Ascending aorta (tissue), 2 donors: ENCODE measurements around the gene TPM2. TPM values are rescaled to one million over a fixed set of nuclear protein-coding genes. Genes with fewer than 3 reads are reported as not detected.

Experiments
- DNase-seq, 2 donors: peaks; one replicate each; pipeline ENCODE4 v3.0.0-alpha.2; 2019; ENCODE audit warnings: low spot score in 2 of 2
- H3K27ac ChIP-seq, 2 donors: fragments of 200-600 bp; sonication (generic); one replicate each; pipeline ENCODE4 v1.5.1; 2016 to 2017; ENCODE audit warnings: mild to moderate bottlenecking in 1 of 2
- H3K27me3 ChIP-seq: fragments of 200-600 bp; sonication (generic); one replicate; pipeline ENCODE4 v1.5.1; 2017
- H3K36me3 ChIP-seq, 2 donors: fragments of 200-600 bp; sonication (generic); one replicate each; pipeline ENCODE4 v1.5.1; 2016
- H3K4me1 ChIP-seq, 2 donors: fragments of 200-600 bp; sonication (generic); one replicate each; pipeline ENCODE4 v1.5.1; 2016 to 2017; ENCODE audit warnings: mild to moderate bottlenecking in 1 of 2
- H3K4me3 ChIP-seq, 2 donors: fragments of 200-600 bp; sonication (generic); one replicate each; pipeline ENCODE4 v1.5.1; 2016 to 2017; ENCODE audit warnings: mild to moderate bottlenecking in 1 of 2
- H3K9me3 ChIP-seq, 2 donors: fragments of 200-600 bp; sonication (generic); one replicate each; pipeline ENCODE4 v1.5.1; 2016
- intact Hi-C: fragments of 100-400 bp; cut with DNase I; formaldehyde crosslinking; loops from one replicate; pipeline ENCODE4 v1.15.1; 2023
- total RNA-seq: library from RNA; depleted of rRNA; stranded (reverse); fragments of >200 nt; gene quantifications from one replicate; pipeline ENCODE4 v1.1.0, GENCODE V29; 2016
- TF ChIP-seq, protein P1 (sequence below), 3 experiments: fragments of 200-600 bp in 2 of 3; fragments of 450-650 bp in 1 of 3; sonication (generic) in 2 of 3; IDR thresholded peaks; one replicate each; pipeline ENCODE4 v1.5.1; 2016 to 2019; ENCODE audit warnings: antibody characterized with exemption in 3 of 3, mild to moderate bottlenecking in 1 of 3, moderate library complexity in 1 of 3

TPM2 gene
- total RNA-seq, 1 donor from 2014 or later = 1,923 TPM

- no peaks in the 10 kb centered on the region for H3K27me3 ChIP-seq
- H3K27ac ChIP-seq = peak overlapping the region; percentile 51 to 74
- TF ChIP-seq, protein P1, sequence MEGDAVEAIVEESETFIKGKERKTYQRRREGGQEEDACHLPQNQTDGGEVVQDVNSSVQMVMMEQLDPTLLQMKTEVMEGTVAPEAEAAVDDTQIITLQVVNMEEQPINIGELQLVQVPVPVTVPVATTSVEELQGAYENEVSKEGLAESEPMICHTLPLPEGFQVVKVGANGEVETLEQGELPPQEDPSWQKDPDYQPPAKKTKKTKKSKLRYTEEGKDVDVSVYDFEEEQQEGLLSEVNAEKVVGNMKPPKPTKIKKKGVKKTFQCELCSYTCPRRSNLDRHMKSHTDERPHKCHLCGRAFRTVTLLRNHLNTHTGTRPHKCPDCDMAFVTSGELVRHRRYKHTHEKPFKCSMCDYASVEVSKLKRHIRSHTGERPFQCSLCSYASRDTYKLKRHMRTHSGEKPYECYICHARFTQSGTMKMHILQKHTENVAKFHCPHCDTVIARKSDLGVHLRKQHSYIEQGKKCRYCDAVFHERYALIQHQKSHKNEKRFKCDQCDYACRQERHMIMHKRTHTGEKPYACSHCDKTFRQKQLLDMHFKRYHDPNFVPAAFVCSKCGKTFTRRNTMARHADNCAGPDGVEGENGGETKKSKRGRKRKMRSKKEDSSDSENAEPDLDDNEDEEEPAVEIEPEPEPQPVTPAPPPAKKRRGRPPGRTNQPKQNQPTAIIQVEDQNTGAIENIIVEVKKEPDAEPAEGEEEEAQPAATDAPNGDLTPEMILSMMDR (IDR thresholded peaks at IDR 0.05) = no peak
- peaks cover 100% of the 10 kb centered on the region in 2 donors for H3K36me3 ChIP-seq
- no peak overlapping the region for H3K4me3 ChIP-seq
- peaks cover 0 to 3% of the 10 kb centered on the region in 2 donors for H3K4me1 ChIP-seq
- no peaks in the 10 kb centered on the region for H3K9me3 ChIP-seq
- intact Hi-C loops = no loop called here
- no peak for DNase-seq
Measured at GRCh38 chr9:35717132-35717870, 27.6 kb upstream of the TPM2 start.

GRCh38 chr9:35716230-35716629, 26.5 kb upstream of the TPM2 start:
- Histone ChIP-seq H3K9me3 (no peaks in the 10 kb centered on the region), H3K36me3 (peaks cover 100% of the 10 kb centered on the region in 2 donors), H3K27me3 (no peaks in the 10 kb centered on the region), H3K4me1 (peaks cover 0 to 3% of the 10 kb centered on the region in 2 donors), H3K4me3 (no peak overlapping the region), H3K27ac (peak overlapping the region; percentile 51 to 74)
- intact Hi-C loops = no loop called here
- DNase-seq = no peak
- TF ChIP-seq, protein P1 (IDR thresholded peaks at IDR 0.05) = peak; percentile 13 to 52 (median 39)

DNA sequence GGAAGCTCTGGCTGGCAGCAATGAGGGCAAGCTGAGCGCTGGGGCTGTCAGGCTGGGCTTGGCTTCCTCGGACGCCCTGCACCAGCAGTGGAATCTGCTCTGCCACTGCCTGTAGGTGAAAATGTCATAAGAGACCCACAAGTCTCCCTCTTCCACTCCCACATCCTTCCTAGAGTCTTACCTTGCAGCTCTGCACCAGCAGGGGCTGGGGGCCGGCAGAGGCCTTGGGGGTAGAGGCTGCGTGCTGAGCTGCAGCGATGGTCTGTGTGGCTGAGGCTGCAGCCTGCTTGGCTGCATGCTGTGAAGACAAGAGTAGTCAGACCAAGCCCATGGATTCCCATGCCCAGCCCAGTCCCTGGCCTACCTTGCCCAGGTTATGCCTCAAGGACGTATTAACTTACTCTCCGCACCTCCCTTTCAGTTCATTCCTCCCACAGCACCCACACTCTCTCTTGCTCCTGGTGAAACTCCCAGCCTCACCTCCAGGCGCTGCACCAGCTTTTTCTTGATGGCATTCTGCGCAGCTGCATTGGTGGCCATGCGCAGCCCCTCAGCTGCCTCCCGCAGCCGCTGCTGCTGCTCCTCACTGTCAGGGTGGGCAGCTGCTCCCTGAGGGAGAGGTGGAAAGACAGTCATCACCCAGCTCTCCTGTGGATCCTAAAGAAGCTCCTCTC, 25.0 kb upstream of the TPM2 start:
- peaks cover 100% of the 10 kb centered on the region in 2 donors for H3K36me3 ChIP-seq
- H3K4me3 ChIP-seq = no peak overlapping the region
- no peaks in the 10 kb centered on the region for H3K9me3 ChIP-seq
- no peaks in the 10 kb centered on the region for H3K27me3 ChIP-seq
- TF ChIP-seq, protein P1 (IDR thresholded peaks at IDR 0.05) = no peak
- peak overlapping the region; percentile 61 to 74 for H3K27ac ChIP-seq
- intact Hi-C loops = no loop called here
- DNase-seq = no peak
- H3K4me1 ChIP-seq = peaks cover 0 to 3% of the 10 kb centered on the region in 2 donors

DNA sequence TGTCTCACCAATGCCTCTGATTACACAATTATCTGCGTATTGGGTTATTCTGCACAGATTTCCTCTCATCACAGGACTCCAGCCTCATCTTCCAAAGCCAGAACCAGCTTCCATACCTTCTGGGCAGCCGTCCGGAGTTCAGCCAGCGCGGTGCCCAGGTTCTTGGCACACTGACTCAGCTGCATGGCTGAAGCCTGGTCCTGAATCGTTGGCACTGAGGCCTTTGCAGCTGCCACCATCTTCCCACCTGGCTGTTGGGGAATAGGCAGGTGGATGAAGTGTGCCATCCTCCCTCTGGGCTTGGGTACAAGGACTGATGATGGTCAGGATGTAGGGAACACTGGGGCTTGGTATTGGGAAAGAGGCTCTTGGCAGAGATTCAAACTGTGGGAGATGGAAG, 24.4 kb upstream of the TPM2 start:
- intact Hi-C loops = no loop called here
- DNase-seq = no peak
- peak overlapping the region; percentile 43 to 53 for H3K27ac ChIP-seq
- peaks cover 0 to 3% of the 10 kb centered on the region in 2 donors for H3K4me1 ChIP-seq
- no peaks in the 10 kb centered on the region for H3K9me3 ChIP-seq
- H3K27me3 ChIP-seq = no peaks in the 10 kb centered on the region
- no peak overlapping the region for H3K4me3 ChIP-seq
- peaks cover 98% of the 10 kb centered on the region in 2 donors for H3K36me3 ChIP-seq
- TF ChIP-seq, protein P1 (IDR thresholded peaks at IDR 0.05) = no peak

GRCh38 chr9:35713578-35713977, 23.9 kb upstream of the TPM2 start:
- intact Hi-C loops = no loop called here
- Histone ChIP-seq H3K36me3 (peaks cover 98% of the 10 kb centered on the region in 2 donors), H3K4me1 (peaks cover 0 to 3% of the 10 kb centered on the region in 2 donors), H3K4me3 (no peak overlapping the region), H3K27me3 (no peaks in the 10 kb centered on the region), H3K27ac (peak overlapping the region; percentile 43 to 53), H3K9me3 (no peaks in the 10 kb centered on the region)
- no peak for DNase-seq
- TF ChIP-seq, protein P1 (IDR thresholded peaks at IDR 0.05) = no peak
